ENCODE data around the gene OR9K2. TPM values are rescaled to one million over a fixed set of nuclear protein-coding genes. Genes with fewer than 3 reads are reported as not detected.
"Not testable (repeated sequence)": the region's sequence is repeated elsewhere in the genome, so short reads cannot be mapped to it uniquely, and the experiment has no call there.

OR9K2 gene
- total and polyA plus RNA-seq, 2 experiments from 2014 or later = not detected

- Histone ChIP-seq H4K20me1 (ENCODE audit: insufficient read depth, poor library complexity, severe bottlenecking) (no peaks in the 10 kb centered on the region), H3K79me2 (no peaks in the 10 kb centered on the region), H3K27ac (no peak overlapping the region), H3K27me3 (no peaks in the 10 kb centered on the region), H3K9me2 (replicated peaks; ENCODE audit: insufficient read depth) (no peaks in the 10 kb centered on the region), H3K4me1 (ENCODE audit: insufficient read depth) (no peaks in the 10 kb centered on the region), H3K36me3 (replicated peaks; ENCODE audit: insufficient read depth, low read depth) (no peaks in the 10 kb centered on the region), H3K9me3 (ENCODE audit: low read depth) (no peaks in the 10 kb centered on the region), H2AFZ (no peak overlapping the region), H3K4me3 (no peak overlapping the region), H3K4me2 (no peak overlapping the region)
- TF ChIP-seq CTCF (IDR thresholded peaks at IDR 0.05; ENCODE audit: poor library complexity) (no peak), EZH2phosphoT487 (IDR thresholded peaks at IDR 0.05; ENCODE audit: low read depth, severe bottlenecking, unreplicated experiment) (no peak), EZH2 (IDR thresholded peaks at IDR 0.05; ENCODE audit: borderline replicate concordance) (no peak)
- 93% methylated on average over 2 of the region's 2 CpGs for WGBS (ENCODE audit: low lambda C conversion rate, missing lambda C conversion rate)
- DNase-seq (ENCODE audit: low spot score) = no peak
These were observed 45.2 kb downstream of the OR9K2 start for GRCh38 chr12:55171445-55171844.

GRCh38 chr12:55171846-55172245 is 45.6 kb downstream of the OR9K2 start:
- 76% methylated on average over 2 of the region's 2 CpGs for WGBS (ENCODE audit: low lambda C conversion rate, missing lambda C conversion rate)

GRCh38 chr12:55172686-55173085 is 46.5 kb downstream of the OR9K2 start:
- H4K20me1 ChIP-seq (ENCODE audit: insufficient read depth, poor library complexity, severe bottlenecking) = no peaks in the 10 kb centered on the region
- no peak for TF ChIP-seq CTCF (IDR thresholded peaks at IDR 0.05; ENCODE audit: poor library complexity)
- TF ChIP-seq EZH2phosphoT487 (IDR thresholded peaks at IDR 0.05; ENCODE audit: low read depth, severe bottlenecking, unreplicated experiment) = no peak
- no peak for TF ChIP-seq EZH2 (IDR thresholded peaks at IDR 0.05; ENCODE audit: borderline replicate concordance)
- H3K27me3 ChIP-seq = no peaks in the 10 kb centered on the region
- no peak overlapping the region for H3K27ac ChIP-seq
- H3K36me3 ChIP-seq (replicated peaks; ENCODE audit: insufficient read depth, low read depth) = no peaks in the 10 kb centered on the region
- no peaks in the 10 kb centered on the region for H3K4me1 ChIP-seq (ENCODE audit: insufficient read depth)
- H3K4me2 ChIP-seq = no peak overlapping the region
- whole genome bisulfite sequencing (ENCODE audit: low lambda C conversion rate, missing lambda C conversion rate) = 71% methylated on average over 1 of the region's 1 CpG
- no peak overlapping the region for H2AFZ ChIP-seq
- H3K9me3 ChIP-seq (ENCODE audit: low read depth) = no peaks in the 10 kb centered on the region
- no peaks in the 10 kb centered on the region for H3K79me2 ChIP-seq
- no peaks in the 10 kb centered on the region for H3K9me2 ChIP-seq (replicated peaks; ENCODE audit: insufficient read depth)
- no peak for DNase-seq (ENCODE audit: low spot score)
- no peak overlapping the region for H3K4me3 ChIP-seq

More at GRCh38 chr12:55171846-55172245, 45.6 kb downstream of the OR9K2 start:
- not testable (repeated sequence) for H4K20me1 ChIP-seq (ENCODE audit: insufficient read depth, poor library complexity, severe bottlenecking); H3K27ac ChIP-seq; H2AFZ ChIP-seq; DNase-seq (ENCODE audit: low spot score); H3K4me3 ChIP-seq; H3K4me2 ChIP-seq; H3K36me3 ChIP-seq (replicated peaks; ENCODE audit: insufficient read depth, low read depth); H3K9me2 ChIP-seq (replicated peaks; ENCODE audit: insufficient read depth); H3K79me2 ChIP-seq; H3K27me3 ChIP-seq; H3K4me1 ChIP-seq (ENCODE audit: insufficient read depth); H3K9me3 ChIP-seq (ENCODE audit: low read depth)

- no peak for DNase-seq (ENCODE audit: low spot score)
- Histone ChIP-seq H3K27me3 (no peaks in the 10 kb centered on the region), H2AFZ (no peak overlapping the region), H3K4me3 (no peak overlapping the region), H4K20me1 (ENCODE audit: insufficient read depth, poor library complexity, severe bottlenecking) (no peaks in the 10 kb centered on the region), H3K79me2 (no peaks in the 10 kb centered on the region), H3K9me3 (ENCODE audit: low read depth) (no peaks in the 10 kb centered on the region), H3K9me2 (replicated peaks; ENCODE audit: insufficient read depth) (no peaks in the 10 kb centered on the region), H3K36me3 (replicated peaks; ENCODE audit: insufficient read depth, low read depth) (no peaks in the 10 kb centered on the region), H3K4me2 (no peak overlapping the region), H3K4me1 (ENCODE audit: insufficient read depth) (no peaks in the 10 kb centered on the region), H3K27ac (no peak overlapping the region)
- 86% methylated on average over 2 of the region's 2 CpGs for WGBS (ENCODE audit: low lambda C conversion rate, missing lambda C conversion rate)
- TF ChIP-seq CTCF (IDR thresholded peaks at IDR 0.05; ENCODE audit: poor library complexity) = no peak
- TF ChIP-seq EZH2 (IDR thresholded peaks at IDR 0.05; ENCODE audit: borderline replicate concordance) = no peak
- no peak for TF ChIP-seq EZH2phosphoT487 (IDR thresholded peaks at IDR 0.05; ENCODE audit: low read depth, severe bottlenecking, unreplicated experiment)
These were observed 47.2 kb downstream of the OR9K2 start for GRCh38 chr12:55173456-55173855.

Other genes with a start within 250 kb of the OR9K2 start
- not detected in 2 replicates for gene TESPA1, start 141.6 kb upstream of the OR9K2 start, total RNA-seq
- gene TESPA1, start 141.6 kb upstream of the OR9K2 start, polyA plus RNA-seq = not detected in 2 replicates
- gene NEUROD4, start 106.4 kb upstream of the OR9K2 start, total RNA-seq = not detected in 2 replicates
- not detected in 2 replicates for gene NEUROD4, start 106.4 kb upstream of the OR9K2 start, polyA plus RNA-seq
- gene OR10A7, start 94.6 kb downstream of the OR9K2 start, total RNA-seq = not detected in 2 replicates
- not detected in 2 replicates for gene OR10A7, start 94.6 kb downstream of the OR9K2 start, polyA plus RNA-seq
- gene OR6C74, start 118.2 kb downstream of the OR9K2 start, total RNA-seq = not detected in 2 replicates
- not detected in 2 replicates for gene OR6C74, start 118.2 kb downstream of the OR9K2 start, polyA plus RNA-seq
- not detected in 2 replicates for gene OR6C6, start 170.2 kb downstream of the OR9K2 start, total RNA-seq
- gene OR6C6, start 170.2 kb downstream of the OR9K2 start, polyA plus RNA-seq = not detected in 2 replicates
- not detected in 2 replicates for gene OR6C1, start 187.9 kb downstream of the OR9K2 start, total RNA-seq
- not detected in 2 replicates for gene OR6C1, start 187.9 kb downstream of the OR9K2 start, polyA plus RNA-seq
- gene OR6C3, start 204.3 kb downstream of the OR9K2 start, total RNA-seq = not detected in 2 replicates
- not detected in 2 replicates for gene OR6C3, start 204.3 kb downstream of the OR9K2 start, polyA plus RNA-seq
- not detected in 2 replicates for gene OR6C75, start 236.6 kb downstream of the OR9K2 start, total RNA-seq
- gene OR6C75, start 236.6 kb downstream of the OR9K2 start, polyA plus RNA-seq = not detected in 2 replicates